Activated CD4-positive, alpha-beta T cell treated with anti-CD3 and anti-CD28 coated beads for 4 hours (primary cell): ENCODE data around the gene GTPBP6.
"Not testable (repeated sequence)": the region's sequence is repeated elsewhere in the genome, so short reads cannot be mapped to it uniquely, and the experiment has no call there.

Experiments used
- DNase-seq, 2 donors: peaks; one replicate each; pipeline ENCODE4 v3.0.0-alpha.2; 2020

The GTPBP6 gene

GRCh38 chrX:287670-288069 lies 30.9 kb downstream of the GTPBP6 start:
- DNase-seq, result no peak

DNA sequence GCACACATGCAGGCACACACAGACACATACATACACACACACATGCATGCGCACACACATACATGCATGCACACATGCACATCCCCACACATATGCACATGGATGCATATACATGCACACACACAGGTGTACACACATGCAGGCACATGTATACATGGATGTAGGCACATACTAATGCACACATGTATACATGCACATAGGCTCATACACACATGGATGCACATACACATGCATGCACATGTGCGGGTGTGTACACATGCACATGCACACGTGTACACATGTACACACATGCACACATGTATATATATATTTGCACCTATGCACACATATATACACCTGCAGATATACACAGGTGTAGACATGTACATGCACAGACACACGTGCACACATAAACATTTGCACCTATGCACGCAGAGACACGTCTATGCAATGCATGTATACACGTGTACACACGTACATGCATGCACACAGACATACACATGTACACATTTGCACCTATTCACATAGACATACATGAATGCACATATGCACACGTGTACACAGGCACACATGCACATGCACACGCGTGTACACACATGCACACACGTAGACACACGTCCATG lies 33.4 kb downstream of the GTPBP6 start:
- no peak for DNase-seq

- DNase-seq, result peak; percentile 89 to 90
Measured at GRCh38 chrX:283115-283845, 35.3 kb downstream of the GTPBP6 start.

DNA sequence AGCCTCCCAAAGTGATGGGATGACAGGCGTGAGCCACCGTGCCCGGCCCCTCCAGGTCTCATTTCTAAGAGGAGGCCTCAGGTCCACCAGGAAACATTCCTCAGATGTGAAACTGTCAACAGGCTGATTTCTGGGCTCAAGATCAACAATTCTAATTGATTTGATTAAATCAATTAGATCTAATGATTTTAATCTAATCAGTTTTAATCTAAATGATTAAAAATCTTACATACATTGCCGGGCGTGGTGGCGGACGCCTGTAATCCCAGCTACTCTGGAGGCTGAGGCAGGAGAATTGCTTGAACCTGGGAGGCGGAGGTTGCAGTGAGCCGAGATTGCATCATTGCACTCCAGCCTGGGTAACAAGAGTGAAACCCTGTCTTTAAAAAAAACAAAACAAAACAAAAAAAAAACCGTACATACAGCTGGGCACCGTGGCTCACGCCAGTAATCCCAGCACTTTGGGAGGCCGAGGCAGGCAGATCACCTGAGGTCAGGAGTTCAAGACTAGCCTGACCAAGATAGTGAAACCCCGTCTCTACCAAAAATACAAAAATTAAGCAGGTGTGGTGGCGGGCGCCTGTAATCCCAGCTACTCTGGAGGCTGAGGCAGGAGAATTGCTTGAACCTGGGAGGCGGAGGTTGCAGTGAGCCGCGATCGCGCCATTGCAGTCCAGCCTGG lies 36.5 kb downstream of the GTPBP6 start:
- not testable (repeated sequence) for DNase-seq

DNA sequence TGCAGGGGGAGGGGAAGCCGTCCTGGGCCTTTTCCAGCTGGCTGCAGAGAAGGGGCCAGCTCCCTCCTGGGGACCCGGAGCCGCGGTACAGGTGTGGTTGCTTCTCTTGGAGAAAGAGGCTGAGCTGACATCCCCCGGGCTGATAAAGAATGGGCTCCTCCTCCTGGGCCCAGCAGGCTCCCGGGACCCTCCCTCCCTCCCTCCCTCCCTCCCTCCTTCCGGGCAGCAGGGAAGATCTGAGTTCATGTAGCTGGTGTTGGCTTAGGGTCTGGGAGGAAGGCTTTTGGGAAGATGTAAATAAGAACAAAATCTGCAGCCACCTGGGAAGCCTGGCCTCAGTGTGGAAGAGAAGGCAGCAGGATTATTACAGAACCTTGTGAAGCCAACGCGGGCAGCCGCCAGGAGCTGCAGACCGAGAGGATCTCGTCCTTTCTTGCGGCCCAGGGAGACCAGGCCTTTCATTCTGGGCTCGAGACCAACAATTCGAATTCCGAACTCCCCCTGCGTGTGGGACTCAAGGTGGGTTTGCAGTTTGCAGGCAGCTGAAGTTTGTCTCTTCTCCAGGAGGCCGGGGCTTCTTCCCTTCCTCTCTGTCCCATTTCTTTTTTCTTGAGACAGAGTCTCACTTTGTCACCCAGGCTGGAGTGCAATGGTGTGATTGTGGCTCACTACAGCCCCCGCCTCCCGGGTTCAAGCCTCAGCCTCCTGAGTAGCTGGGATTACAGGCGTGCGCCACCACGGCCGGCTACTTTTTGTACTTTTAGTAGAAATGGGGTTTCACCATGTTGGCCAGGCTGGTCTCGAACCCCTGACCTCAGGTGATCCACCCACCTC lies 37.2 kb downstream of the GTPBP6 start, which contains the start of gene PLCXD1:
Gene PLCXD1, plus strand, starts transcription at position 216 of the 834 bp plus-strand sequence. CDS start 2,807 bp downstream, outside the sequence.
- DNase-seq, result no peak

DNA sequence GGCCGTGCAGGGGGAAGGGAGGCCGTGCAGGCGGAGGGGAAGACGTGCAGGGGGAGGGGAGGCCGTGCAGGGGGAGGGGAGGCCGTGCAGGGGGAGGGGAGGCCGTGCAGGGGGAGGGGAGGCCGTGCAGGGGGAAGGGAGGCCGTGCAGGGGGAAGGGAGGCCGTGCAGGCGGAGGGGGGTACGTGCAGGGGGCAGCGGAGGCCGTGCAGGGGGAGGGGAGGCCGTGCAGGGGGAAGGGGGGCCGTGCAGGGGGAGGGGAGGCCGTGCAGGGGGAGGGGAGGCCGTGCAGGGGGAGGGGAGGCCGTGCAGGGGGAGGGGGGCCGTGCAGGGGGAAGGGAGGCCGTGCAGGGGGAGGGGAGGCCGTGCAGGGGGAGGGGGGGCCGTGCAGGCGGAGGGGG lies 37.9 kb downstream of the GTPBP6 start:
- not testable (repeated sequence) for DNase-seq

- DNase-seq, result not testable (repeated sequence)
Measured at GRCh38 chrX:279757-280604, 38.6 kb downstream of the GTPBP6 start.

DNA sequence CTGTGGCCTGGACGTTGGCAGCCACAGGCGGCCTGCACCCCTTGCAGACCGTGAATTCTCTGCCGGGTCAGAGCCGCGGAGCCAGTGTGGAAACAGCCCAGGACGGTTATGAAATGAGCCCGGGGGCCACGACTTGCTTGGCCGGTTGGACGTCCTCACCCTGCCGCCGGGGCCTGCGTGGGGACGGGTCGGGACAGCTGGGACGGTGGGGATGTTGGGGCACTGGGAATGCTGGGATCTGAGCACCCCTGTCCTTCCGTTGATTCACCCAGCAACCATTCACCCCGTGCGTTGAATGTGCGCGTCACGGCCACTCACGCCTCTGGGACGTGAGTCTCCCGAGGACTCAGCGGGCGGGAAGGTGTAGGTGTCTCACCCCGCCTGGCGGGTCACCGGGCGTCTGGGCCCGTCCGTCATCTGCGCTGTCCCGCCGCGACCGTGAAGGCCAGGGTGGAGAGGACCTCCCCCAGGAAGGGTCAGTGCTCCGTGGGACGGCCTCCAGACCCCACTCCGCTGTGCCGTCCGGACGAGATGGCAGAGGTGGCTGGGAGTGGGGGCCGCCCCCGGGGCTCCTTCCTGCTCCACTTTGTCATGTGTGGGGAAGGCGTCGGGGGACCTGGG lies 41.9 kb downstream of the GTPBP6 start:
- peak in 1 of 2 donors; percentile 19 for DNase-seq

- peak in 1 of 2 donors; percentile 39 for DNase-seq
Measured at GRCh38 chrX:275967-276580, 42.5 kb downstream of the GTPBP6 start.

DNA sequence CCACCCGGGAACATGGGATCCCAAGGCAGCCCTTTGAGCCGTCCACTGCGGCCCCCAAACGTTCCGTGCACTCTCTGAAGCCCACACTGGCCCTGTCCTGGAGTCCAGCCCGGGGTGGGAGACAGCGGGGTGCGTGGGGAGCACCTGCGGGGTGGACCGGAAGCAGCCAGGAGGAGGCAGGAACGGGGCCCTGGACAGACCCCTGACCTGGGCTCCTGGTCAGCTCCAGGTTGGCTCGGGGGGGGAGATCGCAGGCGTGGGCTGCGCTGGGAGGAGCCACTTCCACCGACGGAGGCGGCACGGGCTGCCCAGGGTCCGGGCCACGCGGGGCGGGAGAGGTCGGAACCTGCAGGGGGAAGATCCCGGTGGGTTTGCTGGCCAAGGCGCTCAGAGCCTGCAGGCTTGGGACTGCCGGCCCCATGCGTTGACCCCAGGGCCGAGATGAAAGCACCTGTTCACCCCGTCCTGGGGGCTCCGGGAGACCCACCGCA lies 43.1 kb downstream of the GTPBP6 start:
- no peak for DNase-seq

DNA sequence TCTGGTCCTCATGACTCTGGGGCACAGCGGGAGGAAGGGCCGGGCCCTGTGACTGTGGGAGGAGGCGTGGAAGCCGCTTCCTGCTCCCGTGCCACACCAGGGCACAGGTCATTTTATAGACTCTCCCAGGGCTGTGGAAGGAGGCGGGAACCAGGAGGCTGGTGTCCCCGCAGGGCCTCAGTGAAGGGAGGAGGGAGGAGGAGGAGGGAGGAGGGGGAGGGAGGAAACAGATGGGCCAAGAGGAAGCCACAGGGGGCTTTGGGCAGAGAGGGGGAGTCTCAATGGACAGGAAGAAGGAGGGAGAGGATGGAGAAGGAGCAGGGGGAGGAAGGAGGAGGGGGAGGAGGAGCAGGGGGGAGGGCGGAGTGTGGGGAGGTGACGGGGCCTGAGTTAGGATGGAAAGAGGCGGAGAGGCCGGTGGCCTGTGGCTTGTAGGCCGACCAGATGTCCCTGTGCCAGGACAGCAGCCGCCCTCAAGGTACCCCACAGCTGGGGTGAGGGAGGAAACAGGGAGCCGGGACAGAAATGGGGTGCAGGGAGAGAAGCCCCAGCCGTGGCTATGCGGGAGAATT lies 43.6 kb downstream of the GTPBP6 start:
- DNase-seq, result no peak

DNA sequence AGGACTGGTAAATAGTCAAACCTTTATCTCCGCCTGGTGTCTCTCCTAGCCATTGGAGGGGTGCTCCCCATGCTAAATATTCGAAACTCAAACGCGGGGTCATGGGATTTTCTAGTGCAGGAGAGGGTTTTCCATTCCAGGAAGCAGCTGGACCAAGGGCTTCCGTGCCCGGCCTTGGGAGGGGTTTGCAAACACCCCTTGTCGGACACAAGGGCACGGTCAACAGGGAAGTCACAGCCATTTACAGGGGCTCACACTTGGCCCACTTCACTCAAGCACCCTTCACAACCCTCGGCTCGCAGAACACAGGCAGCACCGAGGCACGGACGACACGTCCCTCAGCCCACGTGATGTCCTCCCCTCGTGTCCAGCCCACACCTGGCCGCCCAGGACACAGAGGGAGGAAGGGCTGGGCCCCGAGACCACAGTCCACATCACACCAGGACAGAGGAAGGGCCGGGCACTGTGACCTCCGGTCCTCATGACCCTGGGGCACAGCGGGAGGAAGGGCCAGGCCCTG lies 47.7 kb downstream of the GTPBP6 start:
- DNase-seq, result no peak

DNA sequence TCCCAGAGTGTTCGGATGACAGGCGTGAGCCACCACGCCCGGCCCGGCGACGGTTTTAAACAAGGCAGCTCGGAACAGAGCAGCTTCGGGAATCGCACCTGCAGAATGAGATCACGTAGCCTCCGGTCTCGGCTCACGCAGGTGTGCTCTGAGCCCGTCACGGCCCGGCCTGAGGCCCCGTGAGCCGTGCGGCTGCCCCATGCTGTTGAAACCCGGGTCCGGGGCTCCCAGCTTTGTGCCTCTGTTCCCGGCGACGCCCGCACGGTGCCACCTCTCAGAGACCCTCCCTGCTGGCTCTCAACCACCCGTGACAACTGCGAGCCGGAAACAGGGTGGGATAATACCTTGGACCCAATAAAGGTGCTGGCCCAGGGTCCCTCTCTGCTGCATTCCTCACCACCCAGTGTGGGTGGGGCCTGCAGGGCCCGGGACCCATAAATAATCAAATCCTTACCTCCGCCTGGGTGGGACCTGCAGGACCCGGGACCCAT lies 50.8 kb downstream of the GTPBP6 start:
- no peak for DNase-seq

DNA sequence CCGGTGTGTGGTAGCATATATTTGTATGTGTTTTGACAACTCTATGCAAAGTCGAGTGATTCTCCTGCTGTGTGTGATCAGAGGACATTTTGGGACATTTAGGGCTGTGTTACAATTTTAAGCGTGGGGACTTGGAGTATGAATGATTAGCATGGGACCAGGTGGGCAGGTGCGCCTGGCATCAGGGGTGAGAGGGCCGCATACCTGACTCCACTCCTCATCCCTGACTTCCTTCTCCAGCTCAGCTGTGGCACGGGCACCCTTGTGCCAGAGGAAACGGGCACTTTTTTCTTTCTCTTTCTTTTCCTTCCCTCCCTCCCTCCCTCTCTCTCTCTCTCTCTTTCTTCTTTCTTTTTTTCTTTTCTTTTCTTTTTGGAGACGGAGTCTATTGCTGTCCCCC lies 53.1 kb downstream of the GTPBP6 start:
- DNase-seq, result no peak

DNA sequence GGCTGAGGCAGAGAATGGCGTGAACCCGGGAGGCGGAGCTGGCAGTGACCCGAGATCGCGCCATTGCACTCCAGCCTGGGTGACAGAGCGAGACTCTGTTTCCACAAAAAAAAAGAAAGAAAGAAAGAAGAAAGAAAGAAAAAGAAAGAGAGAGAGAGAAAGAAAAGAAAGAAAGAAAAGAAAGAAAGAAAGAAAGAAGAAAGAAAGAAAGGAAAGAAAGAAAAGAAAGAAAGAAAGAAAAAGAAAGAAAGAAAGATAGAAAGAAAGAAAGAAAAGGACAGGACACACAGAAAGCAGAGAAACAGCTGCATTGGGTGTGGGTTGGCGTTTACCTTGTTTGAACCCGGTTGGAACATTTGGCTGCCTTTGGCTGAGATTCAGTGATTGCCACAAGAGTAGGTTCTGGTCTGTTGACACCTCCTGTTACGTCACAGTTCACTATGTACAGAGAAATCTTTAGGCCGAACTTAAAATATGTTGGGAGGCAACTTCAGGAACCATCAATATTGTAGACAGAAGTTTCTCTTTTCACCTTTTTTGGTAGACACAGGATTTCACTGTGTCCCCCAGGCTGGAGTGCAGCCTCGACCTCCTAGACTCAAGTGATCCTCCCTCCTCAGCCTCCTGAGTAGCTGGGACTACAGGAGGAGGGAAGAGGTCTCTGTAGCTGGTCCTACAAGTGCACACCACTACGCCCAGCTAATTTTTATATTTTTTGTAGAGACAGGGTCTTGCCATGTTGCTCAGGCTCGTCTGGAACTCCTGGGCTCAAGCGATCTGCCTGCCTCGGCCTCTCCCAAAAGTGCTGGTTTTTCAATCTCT lies 53.8 kb downstream of the GTPBP6 start:
- DNase-seq, result no peak

DNA sequence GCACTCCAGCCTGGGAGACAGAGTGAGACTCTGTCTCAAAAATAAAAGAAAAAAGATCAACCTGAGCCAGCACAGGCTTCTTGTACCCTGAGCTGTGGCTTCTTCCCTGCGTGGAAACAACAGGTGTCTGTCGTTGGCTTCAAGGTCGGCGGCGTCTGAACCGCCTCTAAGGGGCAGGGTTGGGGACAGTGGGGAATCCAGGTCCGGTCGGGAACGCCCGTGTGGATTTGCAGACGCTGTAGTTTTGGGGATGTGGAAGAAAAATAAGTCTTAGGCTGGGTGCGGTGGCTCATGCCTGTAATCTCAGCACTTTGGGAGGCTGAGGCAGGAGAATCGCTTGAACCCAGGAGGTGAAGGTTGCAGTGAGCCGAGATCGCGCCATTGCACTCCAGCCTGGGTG lies 54.6 kb downstream of the GTPBP6 start:
- not testable (repeated sequence) for DNase-seq

GRCh38 chrX:262381-262909 lies 56.2 kb downstream of the GTPBP6 start:
- DNase-seq, result no peak

- no peak for DNase-seq
Measured at GRCh38 chrX:261919-262352, 56.7 kb downstream of the GTPBP6 start.
